K562 (cell line): Measurements from ENCODE around the gene PPIA. TPM values are rescaled to one million over a fixed set of nuclear protein-coding genes. Genes with fewer than 3 reads are reported as not detected.

Experiments used
- ATAC-seq: fragments of 200-7000 bp; cut with Tn5 transposase; 3 replicates; pipeline ENCODE4 v1.9.1; 2020; ENCODE audit warnings: moderate library complexity
- BruUV-seq: library from RNA; stranded (reverse); fragments of 400-500 nt; replicated peaks from 2 replicates; lab custom pipeline; 2021; lab: Mats Ljungman, UMichigan
- CTCF ChIA-PET: fragments of 300-600 bp; formaldehyde crosslinking; extraction: SDS; loops from one replicate; lab custom pipeline; 2021; ENCODE audit warnings: low intra/inter-chr PET ratio; lab: Yijun Ruan, JAX
- POLR2A ChIA-PET: fragments of 300-600, 350-650 bp; sonication (Branson Sonifier 250); formaldehyde crosslinking; extraction: SDS; loops from one replicate; lab custom pipeline; 2021; ENCODE audit warnings: antibody characterized with exemption, inconsistent platforms; lab: Yijun Ruan, JAX
- DNase-seq, 4 experiments: peaks; one replicate each; pipeline versions ENCODE4 v3.0.0 to v3.0.0-alpha.2; 2011 to 2018; ENCODE audit warnings: low spot score in 3 of 4, mixed read lengths in 3 of 4; ENCODE audit errors: extremely low read depth in 1 of 4
- FAIRE-seq: peaks from 2 replicates; lab custom pipeline; 2011; peaks lifted over from hg19 to GRCh38; lab: Jason Lieb, UNC
- H2AFZ ChIP-seq: 2 replicates; pipeline ENCODE4 v1.6.0; 2011; ENCODE audit warnings: low read depth, low read length, control low read depth, inconsistent platforms
- H3K27ac ChIP-seq: fragments of 200-600 bp; 3 replicates; pipeline ENCODE4 v1.8.0; 2011; ENCODE audit warnings: low read depth, mild to moderate bottlenecking, control low read depth, inconsistent platforms, low read length, moderate library complexity, mixed read lengths; ENCODE audit errors: extremely low read depth
- H3K27me3 ChIP-seq, 2 experiments: fragments of 300-600 bp in 1 of 2; 2 replicates in 1 of 2; 3 replicates in 1 of 2; pipeline versions ENCODE4 v1.6.0 to v1.8.0; 2011; ENCODE audit warnings: inconsistent platforms in 2 of 2, low read length in 2 of 2, mild to moderate bottlenecking in 1 of 2, mixed read lengths in 1 of 2, moderate library complexity in 1 of 2; ENCODE audit not compliant: control insufficient read depth in 2 of 2, insufficient read depth in 2 of 2
- H3K36me3 ChIP-seq: fragments of 300-600 bp; 3 replicates; pipeline ENCODE4 v1.8.0; 2011; ENCODE audit warnings: mild to moderate bottlenecking, low read length, inconsistent platforms; ENCODE audit not compliant: control insufficient read depth, insufficient read depth
- H3K4me1 ChIP-seq, 2 experiments: fragments of 200-600 bp in 1 of 2; replicated peaks in 1 of 2; 2 replicates in 1 of 2; 3 replicates in 1 of 2; pipeline versions ENCODE4 v1.5.1 to v1.8.0; 2011; ENCODE audit warnings: inconsistent platforms in 2 of 2, low read length in 2 of 2, mild to moderate bottlenecking in 1 of 2, mixed read lengths in 1 of 2, moderate library complexity in 1 of 2; ENCODE audit not compliant: control insufficient read depth in 2 of 2, insufficient read depth in 2 of 2
- H3K4me2 ChIP-seq: 2 replicates; pipeline ENCODE4 v1.6.1; 2011; ENCODE audit warnings: low read length, control low read depth, inconsistent platforms, mixed read lengths; ENCODE audit not compliant: insufficient read depth
- H3K4me3 ChIP-seq: fragments of 200-600 bp; sonication (generic), shearing (Covaris generic); 2 replicates; pipeline ENCODE4 v1.5.1; 2016; ENCODE audit warnings: control low read depth, inconsistent platforms
- H3K79me2 ChIP-seq: fragments of 200-600 bp; 3 replicates; pipeline ENCODE4 v1.8.0; 2011; ENCODE audit warnings: low read length, inconsistent platforms; ENCODE audit not compliant: control insufficient read depth, insufficient read depth
- H3K9ac ChIP-seq, 2 experiments: 2 replicates each; pipeline versions ENCODE4 v1.6.0 to v1.6.1; 2011; ENCODE audit warnings: low read depth in 2 of 2, low read length in 2 of 2, control low read depth in 1 of 2, inconsistent platforms in 1 of 2, mild to moderate bottlenecking in 1 of 2, mixed read lengths in 1 of 2; ENCODE audit not compliant: insufficient read depth in 1 of 2
- H3K9me1 ChIP-seq: one replicate; pipeline ENCODE4 v1.6.0; 2011; ENCODE audit warnings: inconsistent platforms, mild to moderate bottlenecking, low read length, moderate library complexity; ENCODE audit not compliant: control insufficient read depth, insufficient read depth
- H3K9me3 ChIP-seq: replicated peaks from 2 replicates; pipeline ENCODE4 v1.5.1; 2011; ENCODE audit warnings: low read depth, low read length, inconsistent platforms; ENCODE audit not compliant: control insufficient read depth, insufficient read depth
- H4K20me1 ChIP-seq: replicated peaks from 2 replicates; pipeline ENCODE4 v1.6.1; 2011; ENCODE audit warnings: low read length, inconsistent platforms, mixed read lengths; ENCODE audit not compliant: control insufficient read depth, insufficient read depth
- ATF7 ChIP-seq: fragments of 450-650 bp; IDR thresholded peaks from 2 replicates; pipeline ENCODE4 v1.7.1; 2014; ENCODE audit warnings: mild to moderate bottlenecking, moderate library complexity
- CLOCK ChIP-seq: fragments of 250-450 bp; sonication (Bioruptor Pico); IDR thresholded peaks from 2 replicates; pipeline ENCODE4 v1.4.0; 2020; ENCODE audit warnings: mild to moderate bottlenecking, moderate library complexity, borderline replicate concordance
- ESRRB ChIP-seq: fragments of 250-450 bp; sonication (Bioruptor Pico); IDR thresholded peaks from 2 replicates; pipeline ENCODE4 v1.5.0; 2020; ENCODE audit warnings: mild to moderate bottlenecking, moderate library complexity, borderline replicate concordance
- MLX ChIP-seq, 2 experiments: fragments of 450-650 bp in 1 of 2; sonication (generic) in 1 of 2; formaldehyde crosslinking; conservative IDR thresholded peaks; 2 replicates each; pipeline versions ENCODE4 v1.4.0 to v1.8.1; 2020 to 2022; ENCODE audit warnings: mild to moderate bottlenecking in 1 of 2, missing genetic modification reagents in 1 of 2
- PREB ChIP-seq: sonication (generic); formaldehyde crosslinking; IDR thresholded peaks from 2 replicates; pipeline ENCODE4 v1.8.1; 2023; ENCODE audit warnings: mild to moderate bottlenecking, missing genetic modification reagents
- TCF15 ChIP-seq: fragments of 250-450 bp; sonication (Bioruptor Pico); IDR thresholded peaks from 2 replicates; pipeline ENCODE4 v1.8.0; 2022; ENCODE audit warnings: moderate library complexity, mild to moderate bottlenecking, inconsistent platforms
- ZBTB43 ChIP-seq: sonication (generic); formaldehyde crosslinking; IDR thresholded peaks from 2 replicates; pipeline ENCODE4 v1.8.0; 2023; ENCODE audit warnings: mild to moderate bottlenecking, missing genetic modification reagents
- ZHX1 ChIP-seq: fragments of 150-350 bp; conservative IDR thresholded peaks from 2 replicates; pipeline ENCODE4 v1.6.1; 2014; ENCODE audit warnings: low read length
- ZNF436 ChIP-seq: fragments of 250-450, 450-650 bp; sonication (Bioruptor Pico); formaldehyde crosslinking; IDR thresholded peaks from 2 replicates; pipeline ENCODE4 v1.7.0; 2020; ENCODE audit warnings: mild to moderate bottlenecking
- WGBS: fragments of 100-300 bp; shearing (Covaris generic); methylation state at CpG from one replicate; pipeline ENCODE4 v1.1.6; 2016; ENCODE audit warnings: low coverage, mixed read lengths; ENCODE audit not compliant: insufficient coverage; ENCODE audit errors: missing lambda C conversion rate; 5-methylcytosine and 5-hydroxymethylcytosine counted together
- in situ Hi-C: fragments of 300-500 bp; cut with MboI; formaldehyde crosslinking; loops from 4 replicates; pipeline ENCODE4 v1.15.0; 2018; ENCODE audit warnings: inconsistent platforms, mixed read lengths
- intact Hi-C: fragments of 100-400 bp; cut with micrococcal nuclease; formaldehyde crosslinking; loops from 2 replicates; pipeline ENCODE4 v1.14.2; 2022
- polyA plus RNA-seq, 8 experiments: library from polyadenylated mRNA; depleted of rRNA in 4 of 8; stranded (reverse) in 5 of 8; unstranded in 3 of 8; fragments of >200 nt; fragmentation: Nextera tagmentation in 2 of 8; fragmentation: Illumina TruSeq in 1 of 8; extraction: Ambion mirVana in 2 of 8; extraction: Trizol in 1 of 8; gene quantifications; 2 replicates each; pipeline versions ENCODE4 v1.2.1 to v1.2.3, GENCODE V29; 2011 to 2014; ENCODE audit warnings: inconsistent platforms in 1 of 8, missing spikeins in 1 of 8
- total RNA-seq, 7 experiments: library from RNA; depleted of rRNA in 6 of 7; stranded (reverse); fragments of >200 nt in 6 of 7; fragmentation: Illumina TruSeq in 2 of 7; extraction: Trizol in 2 of 7; gene quantifications; 2 replicates each; pipeline versions ENCODE4 v1.2.1 to v1.2.3, GENCODE V29; 2011 to 2021; ENCODE audit warnings: low replicate concordance in 1 of 7

PPIA gene
- total and polyA plus RNA-seq, 9 of the 15 experiments (the other 6 are each of a cell fraction or from before 2014, with no cell fraction given) = 2,583 to 7,504 (median 3,973) TPM

GRCh38 chr7:44767912-44768627 lies 28.4 kb upstream of the PPIA start:
- Histone ChIP-seq H2AFZ (no peak overlapping the region), H3K9me3 (no peaks in the 10 kb centered on the region), H3K27me3 (no peaks in the 10 kb centered on the region), H3K36me3 (peaks cover 49% of the 10 kb centered on the region; the same call in 2 of the 3 replicates), H3K79me2 (no peaks in the 10 kb centered on the region), H3K4me3 (no peak overlapping the region), H3K9ac (peak overlapping the region in 1 of 2 experiments; percentile 87; a peak in 2 of 4 replicates), H3K27ac (peak overlapping the region; percentile 47; the same call in 1 of the 3 replicates), H3K4me2 (peak overlapping the region; percentile 29), H4K20me1 (no peaks in the 10 kb centered on the region), H3K4me1 (peaks cover 14 to 34% of the 10 kb centered on the region in 2 experiments), H3K9me1 (peaks cover 5% of the 10 kb centered on the region)
- BruUV-seq = no TSS peak
- intact Hi-C loops (no loop called here), in situ Hi-C loops (no loop called here)
- peak; percentile 89 for FAIRE-seq
- peak; percentile 53 to 77 (median 68) for DNase-seq
- 26% methylated on average over 12 of the region's 12 CpGs for WGBS
- ATAC-seq = peak; percentile 97
- ChIA-PET CTCF (no interaction called here), POLR2A (interaction anchor here (0.6 to 3.0 kb wide), 4 partner anchors 30 to 143 kb away, joined by 3 to 14 read pairs (median 4); partner anchors contain the start of gene H2AZ2)
- TF ChIP-seq CLOCK = no peak
- no peak for TF ChIP-seq ZHX1
- 0 out of 2 replicates have a peak, but pooled peaks have one; percentile 40 for TF ChIP-seq ATF7
- no peak for TF ChIP-seq ZBTB43 (CRISPR knock-in tag)
- TF ChIP-seq TCF15 (CRISPR knock-in tag) = no peak
- no peak for TF ChIP-seq MLX (CRISPR knock-in tag; conservative IDR thresholded peaks at IDR 0.05)
- no peak for TF ChIP-seq PREB (CRISPR knock-in tag)
- TF ChIP-seq ESRRB (CRISPR knock-in tag) = no peak
- TF ChIP-seq ZNF436 (CRISPR knock-in tag) = no peak
